NCI-H128 (cell line): ENCODE data around the gene VWA5A.
"Not testable (repeated sequence)": the region's sequence is repeated elsewhere in the genome, so short reads cannot be mapped to it uniquely, and the experiment has no call there.

ENCODE experiments used
- DNase-seq: peaks from one replicate; lab custom pipeline; 2025; ENCODE audit not compliant: unreplicated experiment; lab: John Stamatoyannopoulos, UW

VWA5A gene

GRCh38 chr11:124167826-124168231 lies 52.6 kb downstream of the VWA5A start:
- DNase-seq: no peak

GRCh38 chr11:124168796-124169195 lies 53.5 kb downstream of the VWA5A start:
- no peak for DNase-seq

GRCh38 chr11:124170315-124170714 lies 55.1 kb downstream of the VWA5A start:
- DNase-seq: not testable (repeated sequence)

GRCh38 chr11:124170801-124171586 lies 55.7 kb downstream of the VWA5A start:
- no peak for DNase-seq

GRCh38 chr11:124172101-124172500 lies 56.9 kb downstream of the VWA5A start:
- DNase-seq: no peak

- no peak for DNase-seq
Measured at GRCh38 chr11:124172599-124172998, 57.3 kb downstream of the VWA5A start.

- no peak for DNase-seq
Measured at GRCh38 chr11:124174001-124174583, 58.8 kb downstream of the VWA5A start.

GRCh38 chr11:124176925-124177715 lies 61.9 kb downstream of the VWA5A start:
- DNase-seq: no peak

- DNase-seq: no peak
Measured at GRCh38 chr11:124179310-124179709, 64.1 kb downstream of the VWA5A start.

GRCh38 chr11:124183068-124183467 lies 67.8 kb downstream of the VWA5A start, which contains the start of gene OR10D3:
Gene OR10D3 (plus strand): TSS chr11:124183345. CDS start chr11:124185270, 1,925 bp downstream.
- no peak for DNase-seq

GRCh38 chr11:124190298-124191139 lies 75.3 kb downstream of the VWA5A start:
- DNase-seq: no peak

GRCh38 chr11:124193221-124194010 lies 78.2 kb downstream of the VWA5A start:
- no peak for DNase-seq

- DNase-seq: no peak
Measured at GRCh38 chr11:124194293-124195188, 79.3 kb downstream of the VWA5A start.

GRCh38 chr11:124195189-124195734 lies 80.0 kb downstream of the VWA5A start:
- no peak for DNase-seq
